Endothelial cell of umbilical vein (primary cell): ENCODE measurements around the gene USP7. TPM values are rescaled to one million over a fixed set of nuclear protein-coding genes. Genes with fewer than 3 reads are reported as not detected.

Source experiments
- BruUV-seq: library from RNA; stranded (reverse); fragments of 400-500 nt; replicated peaks from 2 replicates; lab custom pipeline; 2021; lab: Mats Ljungman, UMichigan
- CTCF ChIA-PET: fragments of 300-600, 350-600 bp; sonication (Branson Sonifier 250); formaldehyde crosslinking; loops from one replicate; lab custom pipeline; 2021; ENCODE audit warnings: antibody characterized with exemption, inconsistent platforms; lab: Charles Lee
- POLR2A ChIA-PET: fragments of 300-600, 350-600 bp; sonication (Branson Sonifier 250); formaldehyde crosslinking; loops from one replicate; lab custom pipeline; 2021; ENCODE audit warnings: antibody characterized with exemption, inconsistent platforms; lab: Charles Lee
- DNase-seq: peaks from one replicate; pipeline ENCODE4 v3.0.0-alpha.2; 2011; ENCODE audit warnings: low read depth, low spot score
- FAIRE-seq: peaks from 2 replicates; lab custom pipeline; 2011; peaks lifted over from hg19 to GRCh38; lab: Jason Lieb, UNC
- H2AFZ ChIP-seq: 2 replicates; pipeline ENCODE4 v1.6.0; 2012; ENCODE audit warnings: low read depth, low read length, control low read depth, inconsistent platforms
- H3K27ac ChIP-seq: 2 replicates; pipeline ENCODE4 v1.5.1; 2011; ENCODE audit warnings: low read depth, mild to moderate bottlenecking, control low read depth, low read length, moderate library complexity; ENCODE audit not compliant: insufficient read depth
- H3K27me3 ChIP-seq, 2 experiments: 2 replicates each; pipeline versions ENCODE4 v1.6.0 to v1.6.1; 2011; ENCODE audit warnings: low read length in 2 of 2, mixed read lengths in 1 of 2; ENCODE audit not compliant: control insufficient read depth in 2 of 2, insufficient read depth in 2 of 2
- H3K36me3 ChIP-seq, 2 experiments: 2 replicates in 1 of 2; 3 replicates in 1 of 2; pipeline ENCODE4 v1.5.1; 2011; ENCODE audit warnings: low read length in 2 of 2, mild to moderate bottlenecking in 1 of 2, moderate library complexity in 1 of 2; ENCODE audit not compliant: control insufficient read depth in 2 of 2, insufficient read depth in 2 of 2; ENCODE audit errors: extremely low read depth in 1 of 2
- H3K4me1 ChIP-seq: 3 replicates; pipeline ENCODE4 v1.5.1; 2011; ENCODE audit warnings: mild to moderate bottlenecking, low read length; ENCODE audit not compliant: control insufficient read depth, insufficient read depth; ENCODE audit errors: extremely low read depth
- H3K4me2 ChIP-seq: 2 replicates; pipeline ENCODE4 v1.6.1; 2011; ENCODE audit warnings: low read length, control low read depth, mixed read lengths; ENCODE audit not compliant: insufficient read depth
- H3K4me3 ChIP-seq, 3 experiments: fragments of 200-600 bp in 1 of 3; sonication (generic), shearing (Covaris generic) in 1 of 3; replicated peaks in 1 of 3; 2 replicates each; pipeline ENCODE4 v1.5.1; 2011 to 2016; ENCODE audit warnings: control low read depth in 3 of 3, low read length in 3 of 3, mild to moderate bottlenecking in 2 of 3, inconsistent platforms in 1 of 3, low read depth in 1 of 3, moderate library complexity in 1 of 3; ENCODE audit not compliant: insufficient read depth in 1 of 3
- H3K79me2 ChIP-seq: 2 replicates; pipeline ENCODE4 v1.6.0; 2012; ENCODE audit warnings: low read length, inconsistent platforms; ENCODE audit not compliant: control insufficient read depth, insufficient read depth
- H3K9ac ChIP-seq: replicated peaks from 2 replicates; pipeline ENCODE3; 2011; ENCODE audit warnings: low read length, control low read depth; ENCODE audit not compliant: insufficient read depth; ENCODE audit errors: extremely low read depth
- H3K9me1 ChIP-seq: replicated peaks from 3 replicates; pipeline ENCODE4 v1.6.0; 2011; ENCODE audit warnings: mild to moderate bottlenecking, low read length; ENCODE audit not compliant: control insufficient read depth, insufficient read depth; ENCODE audit errors: extremely low read depth
- H3K9me3 ChIP-seq: replicated peaks from 2 replicates; pipeline ENCODE4 v1.5.1; 2012; ENCODE audit warnings: low read length, inconsistent platforms; ENCODE audit not compliant: control insufficient read depth, insufficient read depth
- H4K20me1 ChIP-seq: replicated peaks from 2 replicates; pipeline ENCODE3; 2011; ENCODE audit warnings: mild to moderate bottlenecking, low read length; ENCODE audit not compliant: control insufficient read depth, insufficient read depth; ENCODE audit errors: extremely low read depth
- EZH2 ChIP-seq: IDR thresholded peaks from 2 replicates; pipeline ENCODE4 v1.6.1; 2012; ENCODE audit warnings: borderline replicate concordance, low read depth, mild to moderate bottlenecking, moderate library complexity, low read length, inconsistent platforms; ENCODE audit not compliant: severe bottlenecking
- FOS ChIP-seq: IDR thresholded peaks from 2 replicates; pipeline ENCODE4 v1.6.1; 2011; ENCODE audit warnings: mild to moderate bottlenecking, low read length, moderate library complexity, borderline replicate concordance; ENCODE audit not compliant: insufficient read depth
- GATA2 ChIP-seq: IDR thresholded peaks from 2 replicates; pipeline ENCODE4 v1.7.0; 2011; ENCODE audit warnings: low read depth, mild to moderate bottlenecking, moderate library complexity, mixed read lengths, low read length; ENCODE audit not compliant: insufficient read length, insufficient read depth
- JUN ChIP-seq: IDR thresholded peaks from 2 replicates; pipeline ENCODE4 v1.6.1; 2011; ENCODE audit warnings: borderline replicate concordance, low read depth; ENCODE audit not compliant: insufficient read length, insufficient read depth
- MYC ChIP-seq: IDR thresholded peaks from one replicate; pipeline ENCODE4 v1.6.1; 2011; ENCODE audit warnings: mild to moderate bottlenecking, low read depth, low read length
- POLR2A ChIP-seq: IDR thresholded peaks from 2 replicates; pipeline ENCODE4 v1.6.1; 2012; ENCODE audit warnings: low read depth, mild to moderate bottlenecking, control low read depth, low read length
- POLR2AphosphoS5 ChIP-seq: IDR thresholded peaks from 2 replicates; pipeline ENCODE4 v1.6.1; 2012; ENCODE audit warnings: low read depth, mild to moderate bottlenecking, control low read depth, low read length, moderate library complexity; ENCODE audit not compliant: insufficient read depth
- dilution Hi-C: fragments of 300-500 bp; cut with MboI; formaldehyde crosslinking; loops from one replicate; pipeline ENCODE4 v1.15.0; 2019; ENCODE audit warnings: low sequenced_read_pairs; ENCODE audit not compliant: extremely low pct_ligation_motif_present
- intact Hi-C: fragments of 100-400 bp; cut with micrococcal nuclease; formaldehyde crosslinking; loops from one replicate; pipeline ENCODE4 v1.10.0; 2022
- polyA plus RNA-seq, 4 experiments: library from polyadenylated mRNA; depleted of rRNA in 3 of 4; stranded (reverse) in 3 of 4; unstranded in 1 of 4; fragments of >200 nt; gene quantifications; 2 replicates each; pipeline versions ENCODE4 v1.2.1 to v1.2.3, GENCODE V29; 2011 to 2012; ENCODE audit warnings: missing spikeins in 1 of 4
- total RNA-seq: library from RNA; stranded (reverse); gene quantifications from 2 replicates; pipeline ENCODE4 v1.2.3, GENCODE V29; 2021
- TF ChIP-seq, protein P1 (sequence below): IDR thresholded peaks from 2 replicates; pipeline ENCODE4 v1.6.1; 2011; ENCODE audit not compliant: insufficient read depth, insufficient read length
- TF ChIP-seq, protein P2 (sequence below), 2 donors: IDR thresholded peaks; 1 replicate in 1 of 2; 2 replicates in 1 of 2; pipeline ENCODE4 v1.5.1; 2011; ENCODE audit warnings: low read length in 2 of 2, mild to moderate bottlenecking in 2 of 2, moderate library complexity in 2 of 2, control low read depth in 1 of 2, inconsistent platforms in 1 of 2, low read depth in 1 of 2; ENCODE audit not compliant: insufficient read depth in 1 of 2; ENCODE audit errors: extremely low read depth in 1 of 2

The USP7 gene
- total and polyA plus RNA-seq, 2 donors (not counting 3 experiments of a cell fraction or from before 2014, with no cell fraction given), result 17.7 to 130 TPM

DNA sequence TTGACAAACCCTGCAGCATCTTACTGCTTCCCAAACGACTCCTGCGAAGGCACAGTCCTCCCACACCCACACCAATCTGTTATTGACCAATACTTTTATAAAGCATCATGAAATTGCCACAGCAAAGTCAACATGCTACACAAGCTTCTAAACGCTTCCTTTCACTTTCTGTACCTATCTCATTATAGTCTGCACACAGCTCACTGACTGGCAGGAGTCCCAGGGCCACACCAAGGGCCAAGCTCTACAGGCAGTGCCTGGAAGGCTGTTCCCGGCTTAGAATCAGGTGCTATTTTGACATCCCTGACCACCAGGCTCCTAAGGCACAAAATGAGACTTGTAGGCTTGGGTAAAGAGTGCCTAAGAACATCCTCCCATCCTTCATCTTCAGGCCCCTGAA lies 39.5 kb downstream of the USP7 start:
- FAIRE-seq (no peak), DNase-seq (no peak)
- no TSS peak for BruUV-seq
- Histone ChIP-seq H3K4me3 (no peak overlapping the region), H3K4me1 (no peaks in the 10 kb centered on the region), H3K9me1 (no peaks in the 10 kb centered on the region), H2AFZ (no peak overlapping the region), H3K9ac (no peak overlapping the region), H3K79me2 (peaks cover 65% of the 10 kb centered on the region), H3K27me3 (no peaks in the 10 kb centered on the region), H3K27ac (no peak overlapping the region), H3K4me2 (no peak overlapping the region), H3K9me3 (no peaks in the 10 kb centered on the region), H4K20me1 (peaks cover 9% of the 10 kb centered on the region), H3K36me3 (peaks cover 5 to 24% of the 10 kb centered on the region in 2 experiments)
- dilution Hi-C loops, result no loop called here
- TF ChIP-seq, protein P1, sequence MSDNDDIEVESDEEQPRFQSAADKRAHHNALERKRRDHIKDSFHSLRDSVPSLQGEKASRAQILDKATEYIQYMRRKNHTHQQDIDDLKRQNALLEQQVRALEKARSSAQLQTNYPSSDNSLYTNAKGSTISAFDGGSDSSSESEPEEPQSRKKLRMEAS, result no peak
- TF ChIP-seq EZH2 (no peak), GATA2 (no peak), FOS (no peak), POLR2A (no peak), JUN (no peak), MYC (no peak), POLR2AphosphoS5 (no peak)
- TF ChIP-seq, protein P2, sequence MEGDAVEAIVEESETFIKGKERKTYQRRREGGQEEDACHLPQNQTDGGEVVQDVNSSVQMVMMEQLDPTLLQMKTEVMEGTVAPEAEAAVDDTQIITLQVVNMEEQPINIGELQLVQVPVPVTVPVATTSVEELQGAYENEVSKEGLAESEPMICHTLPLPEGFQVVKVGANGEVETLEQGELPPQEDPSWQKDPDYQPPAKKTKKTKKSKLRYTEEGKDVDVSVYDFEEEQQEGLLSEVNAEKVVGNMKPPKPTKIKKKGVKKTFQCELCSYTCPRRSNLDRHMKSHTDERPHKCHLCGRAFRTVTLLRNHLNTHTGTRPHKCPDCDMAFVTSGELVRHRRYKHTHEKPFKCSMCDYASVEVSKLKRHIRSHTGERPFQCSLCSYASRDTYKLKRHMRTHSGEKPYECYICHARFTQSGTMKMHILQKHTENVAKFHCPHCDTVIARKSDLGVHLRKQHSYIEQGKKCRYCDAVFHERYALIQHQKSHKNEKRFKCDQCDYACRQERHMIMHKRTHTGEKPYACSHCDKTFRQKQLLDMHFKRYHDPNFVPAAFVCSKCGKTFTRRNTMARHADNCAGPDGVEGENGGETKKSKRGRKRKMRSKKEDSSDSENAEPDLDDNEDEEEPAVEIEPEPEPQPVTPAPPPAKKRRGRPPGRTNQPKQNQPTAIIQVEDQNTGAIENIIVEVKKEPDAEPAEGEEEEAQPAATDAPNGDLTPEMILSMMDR (IDR thresholded peaks at IDR 0.05; ENCODE audit: extremely low read depth in 1 of 2, insufficient read depth in 1 of 2, low read depth in 1 of 2, low read length in 2 of 2), result no peak
- intact Hi-C loops, result no loop called here
- ChIA-PET CTCF (interaction anchor here (2.6 kb wide), 1 partner anchor 84 kb away, joined by 11 read pairs; no protein-coding TSS in a partner anchor), POLR2A (no interaction called here)
